ENCODE data around the gene NMNAT1.
A peak's percentile ranks its signal among the peaks of the same experiment; 100 is the strongest.

The NMNAT1 gene

GRCh38 chr1:9927259-9927658 lies 16.0 kb upstream of the NMNAT1 start:
- Histone ChIP-seq H3K36me3 (ENCODE audit: control insufficient read depth, insufficient read depth, low read length) (peaks cover 6% of the 10 kb centered on the region), H3K9ac (ENCODE audit: low read depth, low read length) (no peak overlapping the region), H3K9me3 (ENCODE audit: control insufficient read depth, insufficient read depth, low read length) (no peaks in the 10 kb centered on the region), H3K4me1 (ENCODE audit: control insufficient read depth, insufficient read depth, low read length) (peaks cover 38% of the 10 kb centered on the region), H3K4me3 (ENCODE audit: low read depth, low read length) (no peak overlapping the region), H3K27me3 (ENCODE audit: control insufficient read depth, insufficient read depth, low read length) (no peaks in the 10 kb centered on the region), H3K27ac (ENCODE audit: low read depth, low read length) (peak overlapping the region; percentile 76)

- Histone ChIP-seq H3K27me3 (ENCODE audit: control insufficient read depth, insufficient read depth, low read length) (no peaks in the 10 kb centered on the region), H3K9me3 (ENCODE audit: control insufficient read depth, insufficient read depth, low read length) (no peaks in the 10 kb centered on the region), H3K9ac (ENCODE audit: low read depth, low read length) (no peak overlapping the region), H3K4me1 (ENCODE audit: control insufficient read depth, insufficient read depth, low read length) (peaks cover 31% of the 10 kb centered on the region), H3K36me3 (ENCODE audit: control insufficient read depth, insufficient read depth, low read length) (peaks cover 24% of the 10 kb centered on the region), H3K4me3 (ENCODE audit: low read depth, low read length) (peak overlapping the region; percentile 26; the same call in 1 of the 2 replicates), H3K27ac (ENCODE audit: low read depth, low read length) (peak overlapping the region; percentile 81)
These were observed 13.6 kb upstream of the NMNAT1 start for GRCh38 chr1:9929431-9930385.

GRCh38 chr1:9942399-9942938 lies 806 bp upstream of the NMNAT1 start:
- H3K27me3 ChIP-seq (ENCODE audit: control insufficient read depth, insufficient read depth, low read length) = no peaks in the 10 kb centered on the region
- peak overlapping the region; percentile 95 for H3K27ac ChIP-seq (ENCODE audit: low read depth, low read length)
- no peaks in the 10 kb centered on the region for H3K4me1 ChIP-seq (ENCODE audit: control insufficient read depth, insufficient read depth, low read length)
- no peaks in the 10 kb centered on the region for H3K9me3 ChIP-seq (ENCODE audit: control insufficient read depth, insufficient read depth, low read length)
- H3K36me3 ChIP-seq (ENCODE audit: control insufficient read depth, insufficient read depth, low read length) = peaks cover 6% of the 10 kb centered on the region; the same call in 1 of the 2 replicates
- peak overlapping the region; percentile 76 for H3K9ac ChIP-seq (ENCODE audit: low read depth, low read length)
- peak overlapping the region; percentile 82 for H3K4me3 ChIP-seq (ENCODE audit: low read depth, low read length)

- no peaks in the 10 kb centered on the region for H3K36me3 ChIP-seq (ENCODE audit: control insufficient read depth, insufficient read depth, low read length)
- H3K27ac ChIP-seq (ENCODE audit: low read depth, low read length) = no peak overlapping the region
- H3K27me3 ChIP-seq (ENCODE audit: control insufficient read depth, insufficient read depth, low read length) = no peaks in the 10 kb centered on the region
- no peak overlapping the region for H3K9ac ChIP-seq (ENCODE audit: low read depth, low read length)
- no peak overlapping the region for H3K4me3 ChIP-seq (ENCODE audit: low read depth, low read length)
- peaks cover 8% of the 10 kb centered on the region for H3K4me1 ChIP-seq (ENCODE audit: control insufficient read depth, insufficient read depth, low read length)
- H3K9me3 ChIP-seq (ENCODE audit: control insufficient read depth, insufficient read depth, low read length) = no peaks in the 10 kb centered on the region
These were observed 3.0 kb downstream of the NMNAT1 start for GRCh38 chr1:9946315-9946714.

- peaks cover 10% of the 10 kb centered on the region for H3K4me1 ChIP-seq (ENCODE audit: control insufficient read depth, insufficient read depth, low read length)
- H3K27ac ChIP-seq (ENCODE audit: low read depth, low read length) = no peak overlapping the region
- H3K9ac ChIP-seq (ENCODE audit: low read depth, low read length) = no peak overlapping the region
- H3K4me3 ChIP-seq (ENCODE audit: low read depth, low read length) = no peak overlapping the region
- H3K36me3 ChIP-seq (ENCODE audit: control insufficient read depth, insufficient read depth, low read length) = no peaks in the 10 kb centered on the region
- H3K27me3 ChIP-seq (ENCODE audit: control insufficient read depth, insufficient read depth, low read length) = no peaks in the 10 kb centered on the region
- H3K9me3 ChIP-seq (ENCODE audit: control insufficient read depth, insufficient read depth, low read length) = no peaks in the 10 kb centered on the region
These were observed 14.5 kb downstream of the NMNAT1 start for GRCh38 chr1:9957726-9958125.

- Histone ChIP-seq H3K9ac (ENCODE audit: low read depth, low read length) (no peak overlapping the region), H3K27ac (ENCODE audit: low read depth, low read length) (no peak overlapping the region)
These were observed 16.7 kb downstream of the NMNAT1 start for GRCh38 chr1:9960011-9960410.

GRCh38 chr1:9960706-9961562 lies 17.7 kb downstream of the NMNAT1 start:
- H3K4me3 ChIP-seq (ENCODE audit: low read depth, low read length) = no peak overlapping the region
- no peaks in the 10 kb centered on the region for H3K27me3 ChIP-seq (ENCODE audit: control insufficient read depth, insufficient read depth, low read length)
- no peak overlapping the region for H3K9ac ChIP-seq (ENCODE audit: low read depth, low read length)
- peaks cover 10% of the 10 kb centered on the region for H3K4me1 ChIP-seq (ENCODE audit: control insufficient read depth, insufficient read depth, low read length)
- no peaks in the 10 kb centered on the region for H3K36me3 ChIP-seq (ENCODE audit: control insufficient read depth, insufficient read depth, low read length)
- H3K27ac ChIP-seq (ENCODE audit: low read depth, low read length) = no peak overlapping the region
- H3K9me3 ChIP-seq (ENCODE audit: control insufficient read depth, insufficient read depth, low read length) = no peaks in the 10 kb centered on the region

More at GRCh38 chr1:9960011-9960410, 16.7 kb downstream of the NMNAT1 start:
- Histone ChIP-seq H3K4me1 (ENCODE audit: control insufficient read depth, insufficient read depth, low read length) (peaks cover 10% of the 10 kb centered on the region), H3K27me3 (ENCODE audit: control insufficient read depth, insufficient read depth, low read length) (no peaks in the 10 kb centered on the region), H3K4me3 (ENCODE audit: low read depth, low read length) (no peak overlapping the region), H3K9me3 (ENCODE audit: control insufficient read depth, insufficient read depth, low read length) (no peaks in the 10 kb centered on the region), H3K36me3 (ENCODE audit: control insufficient read depth, insufficient read depth, low read length) (no peaks in the 10 kb centered on the region)

GRCh38 chr1:9984253-9984652 lies 41.0 kb downstream of the NMNAT1 start:
- Histone ChIP-seq H3K9me3 (ENCODE audit: control insufficient read depth, insufficient read depth, low read length) (no peaks in the 10 kb centered on the region), H3K27me3 (ENCODE audit: control insufficient read depth, insufficient read depth, low read length) (no peaks in the 10 kb centered on the region), H3K9ac (ENCODE audit: low read depth, low read length) (no peak overlapping the region), H3K36me3 (ENCODE audit: control insufficient read depth, insufficient read depth, low read length) (no peaks in the 10 kb centered on the region), H3K4me3 (ENCODE audit: low read depth, low read length) (no peak overlapping the region), H3K4me1 (ENCODE audit: control insufficient read depth, insufficient read depth, low read length) (no peaks in the 10 kb centered on the region), H3K27ac (ENCODE audit: low read depth, low read length) (no peak overlapping the region)

GRCh38 chr1:9985001-9985400 lies 41.7 kb downstream of the NMNAT1 start:
- H3K9ac ChIP-seq (ENCODE audit: low read depth, low read length) = no peak overlapping the region
- H3K4me1 ChIP-seq (ENCODE audit: control insufficient read depth, insufficient read depth, low read length) = no peaks in the 10 kb centered on the region
- no peaks in the 10 kb centered on the region for H3K9me3 ChIP-seq (ENCODE audit: control insufficient read depth, insufficient read depth, low read length)
- H3K27ac ChIP-seq (ENCODE audit: low read depth, low read length) = no peak overlapping the region
- H3K4me3 ChIP-seq (ENCODE audit: low read depth, low read length) = no peak overlapping the region
- no peaks in the 10 kb centered on the region for H3K36me3 ChIP-seq (ENCODE audit: control insufficient read depth, insufficient read depth, low read length)
- no peaks in the 10 kb centered on the region for H3K27me3 ChIP-seq (ENCODE audit: control insufficient read depth, insufficient read depth, low read length)

GRCh38 chr1:9989773-9990172 lies 46.5 kb downstream of the NMNAT1 start:
- Histone ChIP-seq H3K27ac (ENCODE audit: low read depth, low read length) (no peak overlapping the region), H3K4me3 (ENCODE audit: low read depth, low read length) (no peak overlapping the region), H3K4me1 (ENCODE audit: control insufficient read depth, insufficient read depth, low read length) (no peaks in the 10 kb centered on the region), H3K9ac (ENCODE audit: low read depth, low read length) (no peak overlapping the region), H3K9me3 (ENCODE audit: control insufficient read depth, insufficient read depth, low read length) (no peaks in the 10 kb centered on the region), H3K36me3 (ENCODE audit: control insufficient read depth, insufficient read depth, low read length) (no peaks in the 10 kb centered on the region), H3K27me3 (ENCODE audit: control insufficient read depth, insufficient read depth, low read length) (no peaks in the 10 kb centered on the region)

Data from HUES48 (cell line).